GM19397 (cell line): Measurements from ENCODE around the gene SCPEP1.
A peak's percentile ranks its signal among the peaks of the same experiment; 100 is the strongest.
"Not testable (repeated sequence)": the region's sequence is repeated elsewhere in the genome, so short reads cannot be mapped to it uniquely, and the experiment has no call there.

Source experiments
- ATAC-seq: cut with Tn5 transposase; IDR thresholded peaks from one replicate; pipeline ENCODE4 v1.9.1; 2021; ENCODE audit warnings: mild to moderate bottlenecking, moderate library complexity; ENCODE audit not compliant: unreplicated experiment

SCPEP1 gene

GRCh38 chr17:56977673-56978395 lies at the start of gene SCPEP1:
Gene SCPEP1 (plus strand): TSS chr17:56978131. CDS start chr17:56978160, 29 bp downstream.
- ATAC-seq: peak; percentile 66

- ATAC-seq: no peak
Measured at GRCh38 chr17:56928586-56928985, 49.3 kb upstream of the SCPEP1 start.

GRCh38 chr17:56929362-56929969 lies 48.5 kb upstream of the SCPEP1 start:
- ATAC-seq: no peak

GRCh38 chr17:56930739-56931337 lies 47.1 kb upstream of the SCPEP1 start:
- ATAC-seq: no peak

GRCh38 chr17:56933151-56933745 lies 44.7 kb upstream of the SCPEP1 start:
- ATAC-seq: no peak

- ATAC-seq: no peak
Measured at GRCh38 chr17:56933868-56934267, 44.1 kb upstream of the SCPEP1 start.

- no peak for ATAC-seq
Measured at GRCh38 chr17:56934280-56934679, 43.7 kb upstream of the SCPEP1 start.

GRCh38 chr17:56935461-56935860 lies 42.5 kb upstream of the SCPEP1 start:
- no peak for ATAC-seq

GRCh38 chr17:56936697-56937322 lies 41.1 kb upstream of the SCPEP1 start:
- no peak for ATAC-seq

- no peak for ATAC-seq
Measured at GRCh38 chr17:56937687-56938086, 40.2 kb upstream of the SCPEP1 start.

- ATAC-seq: not testable (repeated sequence)
Measured at GRCh38 chr17:56938206-56938605, 39.7 kb upstream of the SCPEP1 start.

- no peak for ATAC-seq
Measured at GRCh38 chr17:56939869-56940484, 38.0 kb upstream of the SCPEP1 start.

- no peak for ATAC-seq
Measured at GRCh38 chr17:56943505-56944125, 34.3 kb upstream of the SCPEP1 start.

- no peak for ATAC-seq
Measured at GRCh38 chr17:56945938-56946505, 31.9 kb upstream of the SCPEP1 start.

GRCh38 chr17:56947741-56948140 lies 30.2 kb upstream of the SCPEP1 start:
- no peak for ATAC-seq

- no peak for ATAC-seq
Measured at GRCh38 chr17:56948491-56948890, 29.4 kb upstream of the SCPEP1 start.

GRCh38 chr17:56949595-56949994 lies 28.3 kb upstream of the SCPEP1 start:
- ATAC-seq: no peak

GRCh38 chr17:56956992-56957391 lies 20.9 kb upstream of the SCPEP1 start:
- no peak for ATAC-seq

GRCh38 chr17:56960596-56961538 lies 17.1 kb upstream of the SCPEP1 start, which contains the start of gene COIL:
Gene COIL (minus strand): TSS chr17:56961050. CDS start chr17:56961019, 31 bp downstream.
- ATAC-seq: peak; percentile 97
